ENCODE measurements around the gene SFR1. TPM values are rescaled to one million over a fixed set of nuclear protein-coding genes. Genes with fewer than 3 reads are reported as not detected.

Gene SFR1
- total and polyA plus RNA-seq, 12 donors = 3.1 to 12.2 (median 5.7) TPM

DNA sequence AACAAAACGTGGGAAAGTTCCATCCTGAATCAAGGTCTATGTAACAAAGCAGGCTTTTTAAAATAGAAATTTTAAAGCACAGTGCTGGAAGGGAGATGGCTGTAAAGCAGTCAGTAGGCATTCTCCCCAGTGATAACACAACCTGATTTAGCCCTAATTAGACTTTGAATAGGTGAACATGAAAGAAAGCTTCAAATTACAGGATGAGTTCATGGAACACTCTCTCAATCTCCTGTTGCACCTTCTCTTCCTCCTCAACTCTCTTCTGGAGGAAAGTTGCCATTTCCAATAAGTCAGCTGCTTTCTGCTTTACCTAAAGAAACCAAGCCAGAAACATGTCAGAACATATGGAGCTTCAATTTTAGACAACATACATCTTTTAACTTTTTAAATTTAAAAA lies 20.1 kb downstream of the SFR1 start:
- DNase-seq = no peak
- H3K27me3 ChIP-seq = no peaks in the 10 kb centered on the region
- 34 to 49% (median 47%) methylated on average over 1 of the region's 1 CpG for WGBS, 4 donors
- H3K36me3 ChIP-seq (replicated peaks in 1 of 2) = no peaks in the 10 kb centered on the region
- TF ChIP-seq POLR2A (IDR thresholded peaks at IDR 0.05) = no peak
- TF ChIP-seq, protein P1, sequence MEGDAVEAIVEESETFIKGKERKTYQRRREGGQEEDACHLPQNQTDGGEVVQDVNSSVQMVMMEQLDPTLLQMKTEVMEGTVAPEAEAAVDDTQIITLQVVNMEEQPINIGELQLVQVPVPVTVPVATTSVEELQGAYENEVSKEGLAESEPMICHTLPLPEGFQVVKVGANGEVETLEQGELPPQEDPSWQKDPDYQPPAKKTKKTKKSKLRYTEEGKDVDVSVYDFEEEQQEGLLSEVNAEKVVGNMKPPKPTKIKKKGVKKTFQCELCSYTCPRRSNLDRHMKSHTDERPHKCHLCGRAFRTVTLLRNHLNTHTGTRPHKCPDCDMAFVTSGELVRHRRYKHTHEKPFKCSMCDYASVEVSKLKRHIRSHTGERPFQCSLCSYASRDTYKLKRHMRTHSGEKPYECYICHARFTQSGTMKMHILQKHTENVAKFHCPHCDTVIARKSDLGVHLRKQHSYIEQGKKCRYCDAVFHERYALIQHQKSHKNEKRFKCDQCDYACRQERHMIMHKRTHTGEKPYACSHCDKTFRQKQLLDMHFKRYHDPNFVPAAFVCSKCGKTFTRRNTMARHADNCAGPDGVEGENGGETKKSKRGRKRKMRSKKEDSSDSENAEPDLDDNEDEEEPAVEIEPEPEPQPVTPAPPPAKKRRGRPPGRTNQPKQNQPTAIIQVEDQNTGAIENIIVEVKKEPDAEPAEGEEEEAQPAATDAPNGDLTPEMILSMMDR (IDR thresholded peaks at IDR 0.05) = no peak
- H3K27ac ChIP-seq = no peak overlapping the region
- H3K4me1 ChIP-seq (replicated peaks in 1 of 2) = no peaks in the 10 kb centered on the region
- intact Hi-C loops (cut with DNase I) = no loop called here
- no peak overlapping the region for H3K4me3 ChIP-seq
- no peaks in the 10 kb centered on the region for H3K9me3 ChIP-seq (replicated peaks in 1 of 3)

DNA sequence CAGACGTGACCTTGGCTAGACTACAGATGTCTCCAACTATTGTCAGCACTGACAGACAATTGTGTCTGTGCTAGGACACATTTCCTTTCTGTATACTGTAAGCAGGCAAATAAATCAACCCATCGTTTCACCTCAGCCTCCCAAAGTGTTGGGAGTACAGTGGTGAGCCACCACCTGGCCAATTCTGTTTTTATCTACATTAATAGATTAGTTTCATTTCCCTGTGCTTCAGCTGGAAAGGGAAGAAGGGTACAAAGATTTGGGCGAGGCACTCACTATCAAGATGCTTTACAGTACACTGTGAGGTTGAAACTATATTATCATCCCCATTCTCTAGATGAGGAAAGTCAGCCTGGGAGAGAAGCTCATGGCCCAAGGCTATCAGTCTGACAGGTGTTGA lies 21.9 kb downstream of the SFR1 start:
- no peak overlapping the region for H3K27ac ChIP-seq
- intact Hi-C loops (cut with DNase I) = no loop called here

DNA sequence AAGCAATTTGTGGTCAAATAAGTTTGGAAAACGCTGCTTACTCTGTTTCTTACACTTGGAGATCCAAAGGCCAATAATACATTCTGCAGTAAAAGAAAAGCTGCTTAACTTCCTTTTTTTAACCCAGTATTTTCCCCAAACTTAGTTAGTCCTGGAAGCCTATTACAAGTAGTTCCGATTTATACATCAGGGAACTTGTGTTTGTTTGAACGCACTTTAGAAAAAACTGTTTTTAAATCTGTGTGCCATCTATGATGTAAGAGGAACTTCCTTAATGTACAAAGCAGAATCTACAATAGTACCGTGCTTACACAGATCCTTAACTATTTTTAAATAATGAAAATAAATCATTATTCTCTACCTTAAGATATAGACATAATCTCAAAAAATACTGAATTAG lies 23.0 kb downstream of the SFR1 start:
- WGBS, 4 donors = 70 to 79% (median 72%) methylated on average over 4 of the region's 4 CpGs
- no peak for DNase-seq
- no peak overlapping the region for H3K27ac ChIP-seq
- no peaks in the 10 kb centered on the region for H3K4me1 ChIP-seq (replicated peaks in 1 of 2)
- no peaks in the 10 kb centered on the region for H3K9me3 ChIP-seq (replicated peaks in 1 of 3)
- TF ChIP-seq POLR2A (IDR thresholded peaks at IDR 0.05) = no peak
- TF ChIP-seq, protein P1 (IDR thresholded peaks at IDR 0.05) = no peak
- no peaks in the 10 kb centered on the region for H3K36me3 ChIP-seq (replicated peaks in 1 of 2)
- intact Hi-C loops (cut with DNase I) = no loop called here
- H3K4me3 ChIP-seq = no peak overlapping the region
- no peaks in the 10 kb centered on the region for H3K27me3 ChIP-seq

More for the DNA sequence above, 21.9 kb downstream of the SFR1 start:
- no peaks in the 10 kb centered on the region for H3K9me3 ChIP-seq (replicated peaks in 1 of 3)
- no peak for DNase-seq
- TF ChIP-seq, protein P1 (IDR thresholded peaks at IDR 0.05) = no peak
- TF ChIP-seq POLR2A (IDR thresholded peaks at IDR 0.05) = no peak
- no peaks in the 10 kb centered on the region for H3K36me3 ChIP-seq (replicated peaks in 1 of 2)
- 66 to 76% (median 70%) methylated on average over 3 of the region's 3 CpGs for WGBS, 4 donors
- H3K4me3 ChIP-seq = no peak overlapping the region
- no peaks in the 10 kb centered on the region for H3K4me1 ChIP-seq (replicated peaks in 1 of 2)
- H3K27me3 ChIP-seq = no peaks in the 10 kb centered on the region

DNA sequence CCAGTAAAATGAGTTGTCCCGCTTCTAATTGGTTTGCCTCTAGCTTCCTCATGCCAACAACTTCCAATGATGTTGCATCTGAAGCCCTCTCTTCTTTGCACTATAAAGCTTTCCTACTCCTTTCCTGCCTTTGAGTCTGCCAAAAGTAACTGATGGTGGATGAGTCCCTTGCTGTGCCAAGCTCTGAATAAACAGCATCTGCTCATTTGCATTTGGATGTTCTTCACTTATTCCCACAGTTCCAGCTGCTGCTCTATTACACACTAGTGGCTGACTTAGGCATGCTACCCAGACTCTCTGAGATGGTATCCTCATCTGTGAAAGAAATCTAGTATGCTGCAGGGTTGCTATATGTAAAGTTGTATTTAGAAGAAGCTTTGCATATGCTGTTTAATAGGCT lies 24.9 kb downstream of the SFR1 start:
- TF ChIP-seq POLR2A (IDR thresholded peaks at IDR 0.05) = no peak
- TF ChIP-seq, protein P1 (IDR thresholded peaks at IDR 0.05) = no peak
- 69 to 84% (median 73%) methylated on average over 1 of the region's 1 CpG for WGBS, 4 donors
- intact Hi-C loops (cut with DNase I) = no loop called here

More for the DNA sequence above, 24.9 kb downstream of the SFR1 start:
- Histone ChIP-seq H3K9me3 (replicated peaks in 1 of 3) (no peaks in the 10 kb centered on the region), H3K4me1 (replicated peaks in 1 of 2) (no peaks in the 10 kb centered on the region), H3K27me3 (no peaks in the 10 kb centered on the region), H3K36me3 (replicated peaks in 1 of 2) (no peaks in the 10 kb centered on the region), H3K4me3 (no peak overlapping the region), H3K27ac (no peak overlapping the region)
- no peak for DNase-seq
